ENCODE measurements around the gene MCRIP2.

The MCRIP2 gene

GRCh38 chr16:625117-625976 lies 16.3 kb upstream of the MCRIP2 start:
- no peak for TF ChIP-seq CTCF (IDR thresholded peaks at IDR 0.05; ENCODE audit: insufficient read depth, low read depth, low read length, missing control alignments)
- DNase-seq (ENCODE audit: low read depth), result no peak
- H3K4me3 ChIP-seq (ENCODE audit: low read depth, low read length), result no peak overlapping the region

- no peak for DNase-seq (ENCODE audit: low read depth)
- no peak overlapping the region for H3K4me3 ChIP-seq (ENCODE audit: low read depth, low read length)
- no peak for TF ChIP-seq CTCF (IDR thresholded peaks at IDR 0.05; ENCODE audit: insufficient read depth, low read depth, low read length, missing control alignments)
Observed at GRCh38 chr16:625977-626765, 15.5 kb upstream of the MCRIP2 start.

GRCh38 chr16:626787-627453 lies 14.7 kb upstream of the MCRIP2 start:
- DNase-seq (ENCODE audit: low read depth), result no peak
- no peak for TF ChIP-seq CTCF (IDR thresholded peaks at IDR 0.05; ENCODE audit: insufficient read depth, low read depth, low read length, missing control alignments)
- no peak overlapping the region for H3K4me3 ChIP-seq (ENCODE audit: low read depth, low read length)

GRCh38 chr16:627454-628239 lies 14.0 kb upstream of the MCRIP2 start:
- TF ChIP-seq CTCF (IDR thresholded peaks at IDR 0.05; ENCODE audit: insufficient read depth, low read depth, low read length, missing control alignments), result no peak
- DNase-seq (ENCODE audit: low read depth), result no peak
- H3K4me3 ChIP-seq (ENCODE audit: low read depth, low read length), result no peak overlapping the region

- no peak for TF ChIP-seq CTCF (IDR thresholded peaks at IDR 0.05; ENCODE audit: insufficient read depth, low read depth, low read length, missing control alignments)
- H3K4me3 ChIP-seq (ENCODE audit: low read depth, low read length), result no peak overlapping the region
Observed at GRCh38 chr16:628321-629061, 13.1 kb upstream of the MCRIP2 start.

More at GRCh38 chr16:628321-629061, 13.1 kb upstream of the MCRIP2 start:
- no peak for DNase-seq (ENCODE audit: low read depth)
